Neuronal stem cell (in vitro differentiated cells): Measurements from ENCODE around the gene HS3ST4.

ENCODE experiments used
- DNase-seq: peaks from one replicate; pipeline ENCODE4 v3.0.0-alpha.2; 2013; ENCODE audit warnings: low spot score
- H2AFZ ChIP-seq: one replicate; pipeline ENCODE4 v1.6.1; 2013; ENCODE audit warnings: mild to moderate bottlenecking, low read length, inconsistent platforms
- H2AK5ac ChIP-seq: 2 replicates; pipeline ENCODE4 v1.6.1; 2013; ENCODE audit warnings: low read depth, mild to moderate bottlenecking, inconsistent platforms, low read length, moderate library complexity, mixed read lengths
- H2BK120ac ChIP-seq: 2 replicates; pipeline ENCODE4 v1.6.1; 2013; ENCODE audit warnings: low read depth, mild to moderate bottlenecking, inconsistent platforms, low read length, moderate library complexity, mixed read lengths
- H2BK12ac ChIP-seq: one replicate; pipeline ENCODE4 v1.6.1; 2013; ENCODE audit warnings: low read length, inconsistent platforms
- H2BK15ac ChIP-seq: 2 replicates; pipeline ENCODE4 v1.6.1; 2013; ENCODE audit warnings: mild to moderate bottlenecking, low read length, inconsistent platforms, mixed read lengths
- H2BK5ac ChIP-seq: one replicate; pipeline ENCODE4 v1.6.1; 2013; ENCODE audit warnings: inconsistent platforms, mild to moderate bottlenecking, low read length, moderate library complexity
- H3K14ac ChIP-seq: one replicate; pipeline ENCODE4 v1.6.1; 2013; ENCODE audit warnings: low read length, inconsistent platforms
- H3K18ac ChIP-seq: 2 replicates; pipeline ENCODE4 v1.6.1; 2013; ENCODE audit warnings: low read length, inconsistent platforms
- H3K23ac ChIP-seq: 2 replicates; pipeline ENCODE4 v1.6.1; 2013; ENCODE audit warnings: low read depth, mild to moderate bottlenecking, mixed read lengths, low read length, inconsistent platforms; ENCODE audit not compliant: poor library complexity
- H3K27ac ChIP-seq: replicated peaks from 3 replicates; pipeline ENCODE4 v1.5.1; 2013; ENCODE audit warnings: low read length, inconsistent platforms
- H3K27me3 ChIP-seq, 3 experiments: 2 replicates each; pipeline ENCODE4 v1.6.1; 2013; ENCODE audit warnings: low read length in 3 of 3, mild to moderate bottlenecking in 2 of 3, inconsistent platforms in 1 of 3, low read depth in 1 of 3, mixed read lengths in 1 of 3, moderate library complexity in 1 of 3; ENCODE audit not compliant: control insufficient read depth in 3 of 3, insufficient read depth in 3 of 3
- H3K36me3 ChIP-seq, 2 donors: replicated peaks in 1 of 2; 2 replicates each; pipeline ENCODE4 v1.6.1; 2013; ENCODE audit warnings: low read length in 2 of 2; ENCODE audit not compliant: control insufficient read depth in 2 of 2, insufficient read depth in 2 of 2
- H3K4ac ChIP-seq: 2 replicates; pipeline ENCODE4 v1.6.1; 2013; ENCODE audit warnings: inconsistent platforms, mild to moderate bottlenecking, low read length, moderate library complexity
- H3K4me1 ChIP-seq, 2 donors: 1 replicate in 1 of 2; 2 replicates in 1 of 2; pipeline ENCODE4 v1.6.1; 2013; ENCODE audit warnings: low read length in 2 of 2, low read depth in 1 of 2; ENCODE audit not compliant: control insufficient read depth in 2 of 2, insufficient read depth in 1 of 2
- H3K4me2 ChIP-seq: one replicate; pipeline ENCODE4 v1.6.1; 2013; ENCODE audit warnings: mild to moderate bottlenecking, low read length, inconsistent platforms; ENCODE audit not compliant: insufficient read depth, poor library complexity, severe bottlenecking
- H3K4me3 ChIP-seq, 2 donors: 2 replicates each; pipeline ENCODE4 v1.5.1; 2013; ENCODE audit warnings: low read length in 2 of 2, mild to moderate bottlenecking in 2 of 2, inconsistent platforms in 1 of 2, moderate library complexity in 1 of 2
- H3K79me1 ChIP-seq: one replicate; pipeline ENCODE4 v1.6.1; 2013; ENCODE audit warnings: low read depth, mild to moderate bottlenecking, inconsistent platforms, low read length, moderate library complexity
- H3K9ac ChIP-seq: one replicate; pipeline ENCODE4 v1.6.1; 2013; ENCODE audit warnings: mild to moderate bottlenecking, low read depth, low read length, inconsistent platforms; ENCODE audit not compliant: poor library complexity
- H3K9me3 ChIP-seq, 2 donors: replicated peaks in 1 of 2; 2 replicates each; pipeline versions ENCODE3 to v1.6.1; 2013; ENCODE audit warnings: low read length in 2 of 2, mild to moderate bottlenecking in 2 of 2, inconsistent platforms in 1 of 2, low read depth in 1 of 2, mixed read lengths in 1 of 2, moderate library complexity in 1 of 2; ENCODE audit not compliant: control insufficient read depth in 2 of 2, insufficient read depth in 1 of 2
- H4K8ac ChIP-seq: one replicate; pipeline ENCODE4 v1.6.1; 2013; ENCODE audit warnings: low read depth, mild to moderate bottlenecking, inconsistent platforms, low read length, moderate library complexity
- H4K91ac ChIP-seq: one replicate; pipeline ENCODE4 v1.6.1; 2013; ENCODE audit warnings: low read length, low read depth, mild to moderate bottlenecking, inconsistent platforms; ENCODE audit not compliant: poor library complexity
- WGBS, 2 donors: extraction: QIAGEN DNeasy Blood & Tissue Kit; methylation state at CpG; one replicate each; pipeline ENCODE4 v1.1.7; 2013; ENCODE audit warnings: missing lambda C conversion rate in 2 of 2, mixed read lengths in 1 of 2; ENCODE audit not compliant: insufficient read length in 2 of 2, insufficient replicate concordance in 1 of 2; ENCODE audit errors: extremely low coverage in 2 of 2; 5-methylcytosine and 5-hydroxymethylcytosine counted together

Gene HS3ST4

DNA sequence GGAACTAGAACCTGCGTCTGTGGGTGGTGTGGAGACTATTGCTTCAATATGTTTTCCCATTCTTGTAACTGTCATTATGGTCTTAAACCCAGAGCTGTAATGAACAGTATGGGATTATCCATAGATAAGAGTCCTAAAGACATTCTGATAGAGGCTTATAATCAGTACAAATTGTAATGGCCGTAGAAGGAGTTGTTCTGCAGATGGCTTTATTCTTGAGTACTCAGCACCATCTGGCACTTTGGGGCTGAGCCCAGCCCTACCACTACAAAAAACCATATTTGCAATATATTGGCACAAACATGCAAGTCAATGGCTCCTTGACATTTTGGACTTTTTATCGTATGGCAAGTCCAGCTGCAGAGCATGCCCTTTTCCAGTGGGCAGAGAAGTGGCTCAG is 150.0 kb downstream of the HS3ST4 start:
- H3K9ac ChIP-seq = no peak overlapping the region
- no peak overlapping the region for H2BK120ac ChIP-seq
- H2BK12ac ChIP-seq = no peak overlapping the region
- H3K4me3 ChIP-seq = no peak overlapping the region
- no peak overlapping the region for H4K91ac ChIP-seq
- no peak overlapping the region for H3K23ac ChIP-seq
- no peaks in the 10 kb centered on the region for H3K27me3 ChIP-seq
- H3K9me3 ChIP-seq = no peaks in the 10 kb centered on the region
- H3K18ac ChIP-seq = no peak overlapping the region
- H3K36me3 ChIP-seq = no peaks in the 10 kb centered on the region
- no peak overlapping the region for H4K8ac ChIP-seq
- no peak overlapping the region for H3K4me2 ChIP-seq
- H3K79me1 ChIP-seq = no peaks in the 10 kb centered on the region
- no peak overlapping the region for H2AK5ac ChIP-seq
- H3K14ac ChIP-seq = no peak overlapping the region
- DNase-seq = no peak
- no peak overlapping the region for H2AFZ ChIP-seq
- H3K4me1 ChIP-seq = peaks cover 0 to 2% of the 10 kb centered on the region in 2 donors
- H3K27ac ChIP-seq = no peak overlapping the region
- no peak overlapping the region for H2BK15ac ChIP-seq
- no CpG with 5 or more reads among the region's 3 CpGs for WGBS, 2 donors
- no peak overlapping the region for H3K4ac ChIP-seq
- no peak overlapping the region for H2BK5ac ChIP-seq

DNA sequence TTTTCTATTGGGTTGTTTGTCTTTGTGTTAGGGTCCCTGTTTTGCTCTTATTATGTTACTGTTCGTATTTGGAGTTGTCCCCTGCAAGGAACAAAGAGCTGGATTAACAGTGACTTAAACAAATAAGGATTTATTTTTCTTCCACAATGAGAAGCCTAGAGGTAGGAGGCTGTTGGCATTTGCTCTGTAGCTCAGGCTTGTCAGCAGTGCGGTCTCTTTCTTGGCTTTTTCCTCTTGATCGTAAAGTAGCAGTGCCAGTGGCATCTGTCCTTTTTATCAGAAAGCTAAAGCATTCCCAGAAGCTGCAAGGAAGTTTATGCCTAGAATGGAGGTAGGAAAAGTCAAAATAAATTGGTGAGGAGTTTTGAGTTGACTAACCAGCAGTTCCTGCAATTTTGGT is 154.1 kb downstream of the HS3ST4 start:
- Histone ChIP-seq H2BK15ac (no peak overlapping the region), H3K4me2 (no peak overlapping the region), H4K91ac (no peak overlapping the region), H3K79me1 (no peaks in the 10 kb centered on the region), H3K4me3 (no peak overlapping the region), H2BK120ac (no peak overlapping the region), H3K4ac (no peak overlapping the region), H3K14ac (no peak overlapping the region), H3K18ac (no peak overlapping the region), H3K27ac (no peak overlapping the region), H2AFZ (no peak overlapping the region), H2AK5ac (no peak overlapping the region), H3K27me3 (no peaks in the 10 kb centered on the region), H3K9ac (no peak overlapping the region), H2BK12ac (no peak overlapping the region), H3K4me1 (peaks cover 0 to 2% of the 10 kb centered on the region in 2 donors), H4K8ac (no peak overlapping the region), H3K23ac (no peak overlapping the region), H2BK5ac (no peak overlapping the region), H3K9me3 (no peaks in the 10 kb centered on the region), H3K36me3 (no peaks in the 10 kb centered on the region)
- DNase-seq = no peak
- no CpG with 5 or more reads among the region's 3 CpGs for WGBS, 2 donors

- Histone ChIP-seq H3K9ac (no peak overlapping the region), H2AFZ (no peak overlapping the region), H2BK5ac (no peak overlapping the region), H2AK5ac (no peak overlapping the region), H2BK120ac (no peak overlapping the region), H3K14ac (no peak overlapping the region), H3K27ac (no peak overlapping the region), H2BK15ac (no peak overlapping the region), H2BK12ac (no peak overlapping the region), H3K4me2 (no peak overlapping the region), H3K79me1 (no peaks in the 10 kb centered on the region), H3K4me3 (no peak overlapping the region), H4K8ac (no peak overlapping the region), H4K91ac (no peak overlapping the region), H3K27me3 (no peaks in the 10 kb centered on the region), H3K23ac (no peak overlapping the region), H3K4me1 (peaks cover 0 to 4% of the 10 kb centered on the region in 2 donors), H3K18ac (no peak overlapping the region), H3K9me3 (no peaks in the 10 kb centered on the region), H3K4ac (no peak overlapping the region), H3K36me3 (no peaks in the 10 kb centered on the region)
- no peak for DNase-seq
- no CpG with 5 or more reads among the region's 6 CpGs for WGBS, 2 donors
Observed at GRCh38 chr16:25854141-25854540, 162.4 kb downstream of the HS3ST4 start.

GRCh38 chr16:25855063-25855462 is 163.3 kb downstream of the HS3ST4 start:
- H3K27ac ChIP-seq = no peak overlapping the region
- H4K8ac ChIP-seq = no peak overlapping the region
- no peak overlapping the region for H3K14ac ChIP-seq
- H3K4me2 ChIP-seq = no peak overlapping the region
- H2BK120ac ChIP-seq = no peak overlapping the region
- H3K9ac ChIP-seq = no peak overlapping the region
- H2BK12ac ChIP-seq = no peak overlapping the region
- H3K18ac ChIP-seq = no peak overlapping the region
- no peaks in the 10 kb centered on the region for H3K27me3 ChIP-seq
- H2AFZ ChIP-seq = no peak overlapping the region
- no peak for DNase-seq
- H3K23ac ChIP-seq = no peak overlapping the region
- no peak overlapping the region for H3K4ac ChIP-seq
- H3K79me1 ChIP-seq = no peaks in the 10 kb centered on the region
- no peak overlapping the region for H2BK15ac ChIP-seq
- no peak overlapping the region for H4K91ac ChIP-seq
- H3K9me3 ChIP-seq = no peaks in the 10 kb centered on the region
- peaks cover 0 to 4% of the 10 kb centered on the region in 2 donors for H3K4me1 ChIP-seq
- H2AK5ac ChIP-seq = no peak overlapping the region
- H2BK5ac ChIP-seq = no peak overlapping the region
- no peaks in the 10 kb centered on the region for H3K36me3 ChIP-seq
- no CpG with 5 or more reads among the region's 1 CpG for WGBS, 2 donors
- H3K4me3 ChIP-seq = no peak overlapping the region
